Panc1 (cell line): ENCODE data around the gene ESRRB.

Source experiments
- POLR2AphosphoS5 ChIP-seq: IDR thresholded peaks from 2 replicates; pipeline ENCODE4 v1.6.1; 2012; ENCODE audit warnings: mild to moderate bottlenecking, low read depth, low read length, moderate library complexity
- SIN3A ChIP-seq: IDR thresholded peaks from 2 replicates; pipeline ENCODE4 v1.6.1; 2012; ENCODE audit warnings: low read depth, mild to moderate bottlenecking, low read length, moderate library complexity, borderline replicate concordance; ENCODE audit not compliant: insufficient read depth
- TCF7L2 ChIP-seq: IDR thresholded peaks from 2 replicates; pipeline ENCODE4 v1.6.1; 2011; ENCODE audit warnings: mild to moderate bottlenecking, low read depth, low read length, inconsistent platforms
- TF ChIP-seq, protein P1 (sequence below): fragments of 450-650 bp; IDR thresholded peaks from 2 replicates; pipeline ENCODE4 v1.5.1; 2017; ENCODE audit warnings: mild to moderate bottlenecking
- TF ChIP-seq, protein P2 (sequence below), 2 experiments: IDR thresholded peaks; 2 replicates each; pipeline ENCODE4 v1.6.1; 2011 to 2012; ENCODE audit warnings: low read depth in 2 of 2, control low read depth in 1 of 2, low read length in 1 of 2, mild to moderate bottlenecking in 1 of 2, moderate library complexity in 1 of 2; ENCODE audit not compliant: insufficient read depth in 1 of 2

DNA sequence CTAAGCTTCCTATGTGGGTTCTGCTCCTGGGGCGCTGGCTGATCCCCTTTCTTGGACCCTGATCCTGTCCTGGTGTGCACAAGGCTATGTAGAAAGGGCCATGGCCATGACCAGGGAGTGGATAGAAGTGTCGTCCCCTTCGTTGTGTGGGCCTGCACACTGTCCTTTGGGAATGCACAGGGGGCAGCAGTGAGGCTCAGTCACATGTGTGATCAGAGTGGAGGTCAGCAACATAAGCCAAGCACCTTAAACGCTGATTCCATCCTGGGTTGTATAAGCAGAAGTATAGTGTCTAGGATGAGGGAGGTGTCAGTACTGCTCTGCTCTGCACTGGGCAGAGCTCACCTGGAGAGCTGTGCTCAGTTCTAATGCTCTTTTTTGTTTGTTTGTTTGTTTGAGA is 48.4 kb downstream of the ESRRB start:
- TF ChIP-seq, protein P1, sequence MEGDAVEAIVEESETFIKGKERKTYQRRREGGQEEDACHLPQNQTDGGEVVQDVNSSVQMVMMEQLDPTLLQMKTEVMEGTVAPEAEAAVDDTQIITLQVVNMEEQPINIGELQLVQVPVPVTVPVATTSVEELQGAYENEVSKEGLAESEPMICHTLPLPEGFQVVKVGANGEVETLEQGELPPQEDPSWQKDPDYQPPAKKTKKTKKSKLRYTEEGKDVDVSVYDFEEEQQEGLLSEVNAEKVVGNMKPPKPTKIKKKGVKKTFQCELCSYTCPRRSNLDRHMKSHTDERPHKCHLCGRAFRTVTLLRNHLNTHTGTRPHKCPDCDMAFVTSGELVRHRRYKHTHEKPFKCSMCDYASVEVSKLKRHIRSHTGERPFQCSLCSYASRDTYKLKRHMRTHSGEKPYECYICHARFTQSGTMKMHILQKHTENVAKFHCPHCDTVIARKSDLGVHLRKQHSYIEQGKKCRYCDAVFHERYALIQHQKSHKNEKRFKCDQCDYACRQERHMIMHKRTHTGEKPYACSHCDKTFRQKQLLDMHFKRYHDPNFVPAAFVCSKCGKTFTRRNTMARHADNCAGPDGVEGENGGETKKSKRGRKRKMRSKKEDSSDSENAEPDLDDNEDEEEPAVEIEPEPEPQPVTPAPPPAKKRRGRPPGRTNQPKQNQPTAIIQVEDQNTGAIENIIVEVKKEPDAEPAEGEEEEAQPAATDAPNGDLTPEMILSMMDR = no peak
- TF ChIP-seq POLR2AphosphoS5 = no peak
- TF ChIP-seq SIN3A = no peak
- TF ChIP-seq TCF7L2 = no peak
- TF ChIP-seq, protein P2, sequence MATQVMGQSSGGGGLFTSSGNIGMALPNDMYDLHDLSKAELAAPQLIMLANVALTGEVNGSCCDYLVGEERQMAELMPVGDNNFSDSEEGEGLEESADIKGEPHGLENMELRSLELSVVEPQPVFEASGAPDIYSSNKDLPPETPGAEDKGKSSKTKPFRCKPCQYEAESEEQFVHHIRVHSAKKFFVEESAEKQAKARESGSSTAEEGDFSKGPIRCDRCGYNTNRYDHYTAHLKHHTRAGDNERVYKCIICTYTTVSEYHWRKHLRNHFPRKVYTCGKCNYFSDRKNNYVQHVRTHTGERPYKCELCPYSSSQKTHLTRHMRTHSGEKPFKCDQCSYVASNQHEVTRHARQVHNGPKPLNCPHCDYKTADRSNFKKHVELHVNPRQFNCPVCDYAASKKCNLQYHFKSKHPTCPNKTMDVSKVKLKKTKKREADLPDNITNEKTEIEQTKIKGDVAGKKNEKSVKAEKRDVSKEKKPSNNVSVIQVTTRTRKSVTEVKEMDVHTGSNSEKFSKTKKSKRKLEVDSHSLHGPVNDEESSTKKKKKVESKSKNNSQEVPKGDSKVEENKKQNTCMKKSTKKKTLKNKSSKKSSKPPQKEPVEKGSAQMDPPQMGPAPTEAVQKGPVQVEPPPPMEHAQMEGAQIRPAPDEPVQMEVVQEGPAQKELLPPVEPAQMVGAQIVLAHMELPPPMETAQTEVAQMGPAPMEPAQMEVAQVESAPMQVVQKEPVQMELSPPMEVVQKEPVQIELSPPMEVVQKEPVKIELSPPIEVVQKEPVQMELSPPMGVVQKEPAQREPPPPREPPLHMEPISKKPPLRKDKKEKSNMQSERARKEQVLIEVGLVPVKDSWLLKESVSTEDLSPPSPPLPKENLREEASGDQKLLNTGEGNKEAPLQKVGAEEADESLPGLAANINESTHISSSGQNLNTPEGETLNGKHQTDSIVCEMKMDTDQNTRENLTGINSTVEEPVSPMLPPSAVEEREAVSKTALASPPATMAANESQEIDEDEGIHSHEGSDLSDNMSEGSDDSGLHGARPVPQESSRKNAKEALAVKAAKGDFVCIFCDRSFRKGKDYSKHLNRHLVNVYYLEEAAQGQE (IDR thresholded peaks at IDR 0.05; ENCODE audit: insufficient read depth in 1 of 2, low read depth in 2 of 2, low read length in 1 of 2) = no peak
